Mesodermal cell (in vitro differentiated cells): Measurements from ENCODE around the gene RELB.
"Not testable (repeated sequence)": the region's sequence is repeated elsewhere in the genome, so short reads cannot be mapped to it uniquely, and the experiment has no call there.

ENCODE experiments used
- H3K27ac ChIP-seq: 2 replicates; pipeline ENCODE4 v1.7.0; 2013; ENCODE audit warnings: mild to moderate bottlenecking, low read depth, low read length, moderate library complexity; ENCODE audit not compliant: severe bottlenecking
- H3K36me3 ChIP-seq: 2 replicates; pipeline ENCODE4 v1.7.1; 2013; ENCODE audit warnings: mild to moderate bottlenecking, low read length, moderate library complexity; ENCODE audit not compliant: control insufficient read depth, insufficient read depth
- H3K4me1 ChIP-seq: one replicate; pipeline ENCODE4 v1.7.1; 2013; ENCODE audit warnings: mild to moderate bottlenecking, low read length; ENCODE audit not compliant: insufficient read depth, control insufficient read depth, poor library complexity, severe bottlenecking
- H3K4me3 ChIP-seq: 2 replicates; pipeline ENCODE4 v1.7.0; 2013; ENCODE audit warnings: low read length, control low read depth, mild to moderate bottlenecking; ENCODE audit not compliant: insufficient read depth, poor library complexity, severe bottlenecking; ENCODE audit errors: extremely low read depth
- H3K9me3 ChIP-seq: 2 replicates; pipeline ENCODE4 v1.7.1; 2013; ENCODE audit warnings: mild to moderate bottlenecking, low read length, moderate library complexity; ENCODE audit not compliant: control insufficient read depth
- WGBS, 2 experiments: methylation state at CpG; one replicate each; pipeline ENCODE4 v1.1.5; 2013; ENCODE audit warnings: missing lambda C conversion rate in 2 of 2; ENCODE audit not compliant: insufficient coverage in 2 of 2; 5-methylcytosine and 5-hydroxymethylcytosine counted together

RELB gene

DNA sequence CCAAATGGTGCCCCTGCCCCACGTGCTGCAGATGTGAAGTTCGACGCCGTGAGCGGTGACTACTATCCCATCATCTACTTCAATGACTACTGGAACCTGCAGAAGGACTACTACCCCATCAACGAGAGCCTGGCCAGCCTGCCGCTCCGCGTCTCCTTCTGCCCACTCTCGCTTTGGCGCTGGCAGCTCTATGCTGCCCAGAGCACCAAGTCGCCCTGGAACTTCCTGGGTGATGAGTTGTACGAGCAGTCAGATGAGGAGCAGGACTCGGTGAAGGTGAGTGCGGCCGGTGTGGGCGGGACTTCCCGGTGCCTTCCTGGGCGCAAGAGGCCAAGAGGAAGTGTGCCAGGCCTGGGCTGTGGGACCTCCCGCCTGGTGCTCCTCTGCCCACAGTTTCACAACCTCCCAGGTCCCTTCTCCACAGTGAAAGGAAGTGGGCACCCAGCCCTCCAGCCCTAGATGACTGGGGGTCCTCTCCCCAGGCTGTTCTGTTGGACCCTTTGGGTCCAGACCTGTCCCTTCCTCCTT lies 14.1 kb upstream of the RELB start:
- H3K4me1 ChIP-seq = no peaks in the 10 kb centered on the region
- no peaks in the 10 kb centered on the region for H3K9me3 ChIP-seq
- H3K36me3 ChIP-seq = peaks cover 75% of the 10 kb centered on the region
- 92 to 94% methylated on average over 11 to 13 of the region's 20 CpGs for WGBS, 2 experiments
- no peak overlapping the region for H3K4me3 ChIP-seq
- H3K27ac ChIP-seq = no peak overlapping the region

DNA sequence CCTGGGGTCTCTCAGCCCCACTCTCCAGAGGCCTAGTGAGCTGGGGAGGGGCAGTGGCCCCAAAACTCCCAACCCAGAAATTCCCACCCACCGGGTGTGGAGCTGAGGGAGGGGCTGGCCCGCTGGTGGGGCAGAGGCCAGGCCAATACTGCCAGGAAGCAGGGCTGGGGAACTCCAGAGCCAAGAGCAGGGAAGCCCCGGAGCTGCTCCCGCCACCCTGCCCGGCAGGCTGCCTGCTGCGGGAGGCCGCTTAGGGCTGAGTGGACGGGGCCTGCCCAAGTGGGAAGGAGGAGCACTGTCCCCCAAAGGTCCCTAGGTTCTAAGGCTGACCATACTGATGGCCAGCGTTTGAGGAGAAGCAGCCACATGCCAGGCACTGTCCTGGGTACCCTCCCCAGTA lies 13.0 kb upstream of the RELB start:
- peaks cover 72% of the 10 kb centered on the region for H3K36me3 ChIP-seq
- H3K4me1 ChIP-seq = no peaks in the 10 kb centered on the region
- no peaks in the 10 kb centered on the region for H3K9me3 ChIP-seq
- 92 to 98% methylated on average over 6 to 8 of the region's 9 CpGs for WGBS, 2 experiments
- H3K27ac ChIP-seq = no peak overlapping the region
- no peak overlapping the region for H3K4me3 ChIP-seq

DNA sequence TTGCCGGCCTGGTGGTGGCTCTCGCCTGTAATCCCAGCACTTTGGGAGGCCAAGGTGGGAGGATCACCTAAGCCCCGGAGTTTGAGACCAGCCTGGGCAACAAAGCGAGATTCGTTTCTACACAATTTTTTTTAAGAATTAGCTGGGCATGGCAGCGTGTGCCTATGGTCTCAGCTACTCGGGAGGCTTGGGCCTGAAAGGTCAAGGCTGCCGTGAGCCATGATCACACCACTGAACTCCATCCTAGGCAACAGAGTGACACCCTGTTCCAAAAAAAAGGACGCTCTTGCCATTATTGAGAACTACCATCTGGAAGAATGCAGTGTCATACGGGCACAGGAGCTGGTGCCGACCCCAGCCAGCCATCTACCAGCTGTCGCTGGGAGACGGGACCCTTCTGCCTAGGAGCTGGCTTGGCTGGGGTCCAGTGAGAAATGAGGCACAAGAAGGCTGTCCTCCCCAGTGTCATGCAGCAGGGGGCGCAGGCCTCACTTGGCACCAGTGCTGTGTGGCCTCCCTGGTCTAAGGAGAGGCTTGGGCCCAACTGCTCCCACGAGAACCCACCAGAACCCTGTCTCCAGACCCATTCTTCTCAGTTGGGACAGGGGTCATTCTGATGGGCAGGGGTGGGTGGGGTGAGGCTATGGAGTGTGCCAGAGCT lies 12.2 kb upstream of the RELB start:
- Histone ChIP-seq H3K27ac (no peak overlapping the region), H3K36me3 (peaks cover 72% of the 10 kb centered on the region), H3K4me1 (no peaks in the 10 kb centered on the region), H3K9me3 (no peaks in the 10 kb centered on the region), H3K4me3 (no peak overlapping the region)
- 90 to 91% methylated on average over 14 of the region's 15 CpGs for WGBS, 2 experiments

DNA sequence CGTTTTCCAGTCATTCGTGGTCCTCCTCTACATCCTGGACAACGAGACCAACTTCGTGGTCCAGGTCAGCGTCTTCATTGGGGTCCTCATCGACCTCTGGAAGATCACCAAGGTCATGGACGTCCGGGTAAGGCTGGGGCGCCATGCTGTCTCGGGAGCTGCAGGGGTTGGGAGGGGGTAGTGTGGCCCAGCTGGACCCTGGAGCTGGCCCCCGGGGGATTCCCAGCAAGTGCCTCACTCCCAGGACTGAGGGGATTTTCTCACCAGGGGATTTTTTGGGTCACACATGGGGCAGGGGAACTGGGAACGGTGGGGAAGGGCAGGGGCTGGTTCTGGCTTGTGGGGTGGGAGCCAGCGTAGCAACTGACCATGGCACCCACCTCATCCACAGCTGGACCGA lies 10.8 kb upstream of the RELB start:
- no peak overlapping the region for H3K4me3 ChIP-seq
- 99% methylated on average over 9 to 10 of the region's 14 CpGs for WGBS, 2 experiments
- H3K36me3 ChIP-seq = peaks cover 62% of the 10 kb centered on the region
- H3K9me3 ChIP-seq = no peaks in the 10 kb centered on the region
- H3K27ac ChIP-seq = no peak overlapping the region
- H3K4me1 ChIP-seq = no peaks in the 10 kb centered on the region

DNA sequence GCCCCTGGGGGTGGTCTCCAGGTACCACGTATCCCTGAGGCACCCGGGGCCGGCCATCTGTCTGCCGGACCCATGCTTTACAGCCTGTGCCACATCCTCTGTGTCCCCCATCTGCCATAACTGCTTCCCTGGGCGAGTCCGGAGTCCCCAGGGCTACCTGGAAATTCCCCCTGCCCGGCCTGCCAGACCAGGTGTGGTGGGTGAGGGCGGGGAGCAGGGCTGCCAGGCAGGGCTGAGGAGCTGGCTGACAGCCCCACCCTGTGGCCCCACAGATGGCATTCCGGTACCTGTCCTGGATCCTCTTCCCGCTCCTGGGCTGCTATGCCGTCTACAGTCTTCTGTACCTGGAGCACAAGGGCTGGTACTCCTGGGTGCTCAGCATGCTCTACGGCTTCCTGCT lies 10.3 kb upstream of the RELB start:
- H3K9me3 ChIP-seq = no peaks in the 10 kb centered on the region
- peaks cover 58% of the 10 kb centered on the region for H3K36me3 ChIP-seq
- WGBS, 2 experiments = 97 to 98% methylated on average over 9 to 11 of the region's 12 CpGs
- H3K4me3 ChIP-seq = no peak overlapping the region
- peaks cover 2% of the 10 kb centered on the region for H3K4me1 ChIP-seq
- no peak overlapping the region for H3K27ac ChIP-seq

DNA sequence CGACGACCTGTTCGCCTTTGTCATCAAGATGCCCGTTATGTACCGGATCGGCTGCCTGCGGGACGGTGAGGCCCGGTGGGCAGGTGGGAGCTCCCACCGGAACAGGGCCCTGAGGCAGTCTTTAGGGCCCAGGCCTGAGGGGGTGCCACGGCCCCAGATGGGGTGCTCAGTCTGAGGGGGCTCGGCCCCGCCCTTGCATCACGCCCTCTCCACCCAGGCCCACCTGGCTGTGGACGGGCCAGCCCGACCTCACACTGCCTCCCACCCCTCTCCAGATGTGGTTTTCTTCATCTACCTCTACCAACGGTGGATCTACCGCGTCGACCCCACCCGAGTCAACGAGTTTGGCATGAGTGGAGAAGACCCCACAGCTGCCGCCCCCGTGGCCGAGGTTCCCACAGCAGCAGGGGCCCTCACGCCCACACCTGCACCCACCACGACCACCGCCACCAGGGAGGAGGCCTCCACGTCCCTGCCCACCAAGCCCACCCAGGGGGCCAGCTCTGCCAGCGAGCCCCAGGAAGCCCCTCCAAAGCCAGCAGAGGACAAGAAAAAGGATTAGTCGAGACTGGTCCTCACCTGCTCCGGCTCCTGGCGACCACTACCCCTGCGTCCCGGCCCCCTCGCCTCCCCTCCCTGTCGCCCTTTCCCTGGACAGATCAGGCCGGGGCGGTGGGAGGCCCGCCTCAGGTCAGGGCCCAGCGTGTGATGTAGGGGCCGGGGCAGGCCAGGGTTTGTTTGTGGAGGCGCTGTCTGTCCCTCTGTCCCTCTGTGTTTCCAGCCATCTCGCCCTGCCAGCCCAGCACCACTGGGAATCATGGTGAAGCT lies 8.7 kb upstream of the RELB start:
- 95 to 96% methylated on average over 26 to 27 of the region's 44 CpGs for WGBS, 2 experiments
- no peak overlapping the region for H3K4me3 ChIP-seq
- H3K4me1 ChIP-seq = peaks cover 4% of the 10 kb centered on the region
- H3K9me3 ChIP-seq = no peaks in the 10 kb centered on the region
- no peak overlapping the region for H3K27ac ChIP-seq
- peaks cover 43% of the 10 kb centered on the region for H3K36me3 ChIP-seq

DNA sequence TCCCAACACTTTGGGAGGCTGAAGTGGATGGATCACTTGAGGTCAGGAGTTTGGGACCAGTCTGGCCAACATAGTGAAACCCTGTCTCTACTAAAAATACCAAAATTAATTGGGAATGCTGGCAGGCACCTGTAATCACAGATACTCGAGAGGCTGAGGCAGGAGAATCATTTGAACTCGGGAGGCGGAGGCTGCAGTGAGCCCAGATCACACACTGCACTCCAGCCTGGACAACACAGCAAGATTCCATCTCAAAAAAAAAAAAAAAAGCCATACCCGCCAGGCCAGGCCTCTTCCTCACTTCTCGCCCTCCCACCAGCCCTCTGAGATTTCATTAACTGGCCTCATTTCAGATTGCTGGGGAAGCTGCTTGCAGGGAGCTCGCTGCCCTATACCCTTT lies 7.7 kb upstream of the RELB start:
- no peak overlapping the region for H3K27ac ChIP-seq
- H3K9me3 ChIP-seq = no peaks in the 10 kb centered on the region
- H3K4me3 ChIP-seq = no peak overlapping the region
- H3K4me1 ChIP-seq = peaks cover 4% of the 10 kb centered on the region
- H3K36me3 ChIP-seq = peaks cover 33% of the 10 kb centered on the region
- 92 to 97% methylated on average over 2 to 5 of the region's 6 CpGs for WGBS, 2 experiments

DNA sequence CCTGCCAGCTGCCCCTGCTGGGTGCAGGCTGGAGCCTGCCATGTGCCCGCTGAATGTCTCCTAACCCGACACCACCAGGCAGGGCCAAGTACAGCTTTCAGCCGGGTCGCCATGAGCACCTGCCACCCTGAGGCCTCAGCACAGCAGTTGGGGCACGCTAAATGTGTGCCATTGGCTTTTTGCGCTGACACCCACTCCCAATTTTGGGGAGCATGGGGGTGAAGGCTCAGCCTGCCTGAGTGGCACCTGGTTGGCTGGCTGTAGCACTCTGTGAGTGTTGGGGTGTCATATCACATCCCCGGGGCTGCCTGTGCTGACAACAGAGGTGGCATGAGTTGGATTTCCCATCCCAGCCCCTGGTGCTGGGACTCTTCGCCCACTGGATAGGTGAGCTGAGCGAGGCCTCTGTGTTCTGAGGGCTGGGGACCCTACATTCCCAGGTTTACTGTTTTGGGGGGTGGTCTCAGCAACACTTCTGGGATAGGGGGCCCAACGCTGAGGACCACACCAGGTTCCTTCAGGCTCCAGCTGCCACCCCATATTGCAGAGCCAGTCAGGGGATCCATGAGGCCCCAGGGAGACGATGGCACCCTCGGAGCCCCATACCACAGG lies 7.2 kb upstream of the RELB start:
- Histone ChIP-seq H3K36me3 (peaks cover 33% of the 10 kb centered on the region), H3K27ac (no peak overlapping the region), H3K4me3 (no peak overlapping the region), H3K4me1 (peaks cover 4% of the 10 kb centered on the region), H3K9me3 (no peaks in the 10 kb centered on the region)
- 92 to 95% methylated on average over 8 to 12 of the region's 12 CpGs for WGBS, 2 experiments

DNA sequence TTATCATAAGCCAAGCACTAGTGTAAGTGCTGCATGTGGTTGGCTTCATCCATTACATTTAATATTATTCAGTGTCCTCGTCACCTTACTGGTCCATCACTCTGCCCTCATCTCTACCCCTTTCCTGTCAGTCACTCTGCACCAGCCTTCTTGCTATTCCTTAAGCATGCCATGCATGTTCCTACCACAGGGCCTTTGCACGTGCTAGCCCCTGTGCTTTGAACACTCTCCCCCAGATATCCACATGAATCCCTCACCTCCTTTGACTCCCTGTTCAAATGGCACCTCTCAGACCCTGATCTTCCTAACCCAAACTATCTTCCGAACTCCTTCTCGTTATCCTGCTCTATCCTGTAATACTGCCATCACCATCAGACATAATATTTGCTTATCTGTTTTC lies 3.2 kb upstream of the RELB start:
- 89 to 93% methylated on average over 4 of the region's 4 CpGs for WGBS, 2 experiments
- Histone ChIP-seq H3K27ac (no peak overlapping the region), H3K36me3 (no peaks in the 10 kb centered on the region), H3K4me3 (no peak overlapping the region), H3K4me1 (peaks cover 4% of the 10 kb centered on the region), H3K9me3 (no peaks in the 10 kb centered on the region)

DNA sequence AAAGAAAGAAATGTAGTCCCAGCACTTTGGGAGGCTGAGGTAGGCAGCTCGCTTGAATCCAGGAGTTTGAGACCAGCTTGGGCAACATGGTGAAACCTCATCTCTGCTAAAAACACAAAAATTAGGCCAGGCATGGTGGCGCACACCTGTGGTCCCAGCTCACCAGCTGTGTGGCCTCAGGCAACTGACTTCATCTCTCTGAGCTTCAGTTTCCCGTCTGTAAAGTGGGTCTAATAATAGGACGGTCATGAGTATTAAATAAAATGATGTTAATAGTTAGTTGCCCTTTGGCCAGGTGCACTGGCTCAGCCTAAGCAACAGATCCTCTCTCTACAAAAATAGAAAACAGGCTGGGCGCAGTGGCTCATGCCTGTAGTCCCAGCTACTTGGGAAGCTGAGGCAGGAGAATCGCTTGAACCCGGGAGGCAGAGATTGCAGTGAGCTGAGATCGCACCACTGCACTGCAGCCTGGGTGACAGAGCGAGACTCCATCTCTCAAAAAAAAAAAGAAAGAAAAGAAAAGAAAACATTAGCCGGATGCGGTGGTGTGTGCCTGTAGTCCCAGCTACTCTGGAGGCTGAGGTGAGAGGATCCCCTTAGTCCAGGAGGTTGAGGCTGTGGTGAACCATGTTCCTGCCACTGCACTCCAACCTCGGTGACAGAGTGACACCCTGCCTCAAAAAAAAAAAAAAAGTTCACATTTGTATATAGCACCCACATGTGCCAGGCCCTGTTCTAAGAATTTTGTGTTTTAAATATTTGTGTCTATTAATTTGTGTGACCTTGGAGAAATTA lies 1.9 kb upstream of the RELB start:
- H3K9me3 ChIP-seq, H3K4me3 ChIP-seq, H3K36me3 ChIP-seq, H3K27ac ChIP-seq, H3K4me1 ChIP-seq: not testable (repeated sequence)
- 88 to 91% methylated on average over 6 to 8 of the region's 12 CpGs for WGBS, 2 experiments
